Coronary artery (tissue), 2 donors: Measurements from ENCODE around the gene VANGL1.

ENCODE experiments used
- DNase-seq: peaks from one replicate; pipeline ENCODE4 v3.0.0-alpha.2; 2017; ENCODE audit warnings: low spot score
- H3K27ac ChIP-seq, 2 donors: fragments of 200-600 bp; sonication (generic); one replicate each; pipeline ENCODE4 v1.5.1; 2016 to 2019
- H3K4me3 ChIP-seq: fragments of 200-600 bp; sonication (generic); 2 replicates; pipeline ENCODE4 v1.5.1; 2016; ENCODE audit warnings: mild to moderate bottlenecking, moderate library complexity
- CTCF ChIP-seq: fragments of 200-600 bp; sonication (generic); IDR thresholded peaks from one replicate; pipeline ENCODE4 v1.5.1; 2019; ENCODE audit warnings: antibody characterized with exemption

The VANGL1 gene

DNA sequence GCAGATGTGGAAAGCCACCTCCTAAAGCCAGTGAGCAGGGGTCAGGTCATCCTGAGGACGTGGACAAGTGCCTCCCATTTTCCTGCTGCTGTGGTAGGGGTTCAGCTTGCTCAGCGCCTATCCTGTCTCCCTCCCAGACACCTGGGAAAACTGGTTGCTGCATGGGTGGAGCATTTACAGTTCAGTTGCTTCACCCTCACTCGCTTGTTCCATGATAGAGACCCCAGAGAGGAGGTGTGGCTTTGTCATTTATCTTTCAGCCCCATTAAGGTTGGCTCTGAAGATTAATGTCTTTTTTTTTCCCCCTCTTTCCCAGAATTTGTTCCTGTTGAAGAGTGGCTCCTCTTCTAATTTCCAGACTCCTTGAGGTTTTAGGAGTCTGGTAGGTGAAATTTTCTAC, 9.2 kb downstream of the VANGL1 start:
- H3K27ac ChIP-seq, result no peak overlapping the region
- TF ChIP-seq CTCF, result no peak
- peak; percentile 53 for DNase-seq
- no peak overlapping the region for H3K4me3 ChIP-seq

DNA sequence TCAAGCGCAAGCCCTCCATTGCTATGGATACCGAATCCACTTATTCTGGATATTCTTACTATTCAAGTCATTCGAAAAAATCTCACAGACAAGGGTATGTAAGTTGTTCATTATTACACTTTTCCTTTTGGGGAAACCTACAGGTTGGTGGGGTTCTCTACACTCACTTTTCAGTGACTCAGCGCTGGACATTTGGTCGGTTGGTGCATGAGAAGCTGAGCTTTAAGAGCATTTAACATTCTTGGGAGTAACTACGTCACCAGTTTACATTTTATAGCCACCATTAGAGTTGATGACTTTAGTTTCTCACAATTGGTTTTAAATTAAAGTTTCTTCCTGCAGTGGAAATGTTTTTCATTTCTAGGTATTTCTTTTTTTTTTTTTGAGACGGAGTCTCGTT, 9.6 kb downstream of the VANGL1 start:
- no peak overlapping the region for H3K4me3 ChIP-seq
- no peak overlapping the region for H3K27ac ChIP-seq
- no peak for TF ChIP-seq CTCF
- no peak for DNase-seq

DNA sequence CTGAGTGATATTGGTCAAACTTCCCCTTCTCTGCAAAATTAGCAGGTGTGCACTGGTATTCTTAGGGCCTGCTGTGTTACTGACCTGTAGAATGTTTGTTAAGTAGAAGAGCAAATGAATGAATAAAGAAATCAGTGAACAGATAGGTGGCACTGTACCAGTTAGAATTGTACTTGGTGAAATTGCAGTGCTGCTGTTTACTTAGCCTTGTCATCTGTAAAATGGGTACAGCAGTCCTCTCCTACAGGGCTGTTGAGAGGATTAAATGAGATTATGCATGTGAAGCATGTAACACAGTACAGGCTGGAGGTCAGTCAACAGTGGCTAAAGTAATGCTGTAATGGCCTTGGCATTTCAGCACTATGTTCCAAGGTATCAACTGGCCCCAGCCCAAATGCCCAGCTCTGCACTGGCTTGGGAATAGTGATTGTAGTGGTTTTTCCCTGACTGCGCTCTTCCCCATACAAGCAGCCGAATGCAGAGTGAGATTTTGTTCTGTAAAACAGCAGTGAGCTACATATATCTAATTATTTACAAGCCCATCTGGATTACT, 10.5 kb downstream of the VANGL1 start:
- Histone ChIP-seq H3K4me3 (no peak overlapping the region), H3K27ac (no peak overlapping the region)
- DNase-seq, result no peak
- no peak for TF ChIP-seq CTCF

DNA sequence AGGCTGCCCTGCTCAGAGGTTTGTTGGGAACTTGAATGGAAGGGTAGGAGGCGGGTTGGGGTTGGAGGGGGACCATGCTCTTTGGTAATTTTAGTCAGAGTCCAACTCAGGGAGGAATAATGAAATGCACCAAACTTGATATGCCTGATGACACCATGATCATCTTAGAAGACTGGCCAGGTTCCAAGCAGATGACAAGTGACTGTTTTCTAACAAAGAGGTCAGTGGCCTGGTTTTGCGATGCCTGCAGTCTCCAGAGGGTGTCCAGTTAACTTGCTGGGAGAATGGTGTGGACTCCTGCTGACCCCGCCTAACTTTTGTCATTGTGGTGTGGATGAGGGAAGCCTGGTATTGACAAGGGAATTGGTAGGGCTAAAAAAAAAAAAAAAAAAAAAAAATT, 12.4 kb downstream of the VANGL1 start:
- Histone ChIP-seq H3K27ac (no peak overlapping the region), H3K4me3 (no peak overlapping the region)
- DNase-seq, result no peak
- TF ChIP-seq CTCF, result no peak

- peak; percentile 52 for DNase-seq
- no peak overlapping the region for H3K27ac ChIP-seq
- TF ChIP-seq CTCF, result no peak
- no peak overlapping the region for H3K4me3 ChIP-seq
Observed at GRCh38 chr1:115654663-115655305, 13.0 kb downstream of the VANGL1 start.

DNA sequence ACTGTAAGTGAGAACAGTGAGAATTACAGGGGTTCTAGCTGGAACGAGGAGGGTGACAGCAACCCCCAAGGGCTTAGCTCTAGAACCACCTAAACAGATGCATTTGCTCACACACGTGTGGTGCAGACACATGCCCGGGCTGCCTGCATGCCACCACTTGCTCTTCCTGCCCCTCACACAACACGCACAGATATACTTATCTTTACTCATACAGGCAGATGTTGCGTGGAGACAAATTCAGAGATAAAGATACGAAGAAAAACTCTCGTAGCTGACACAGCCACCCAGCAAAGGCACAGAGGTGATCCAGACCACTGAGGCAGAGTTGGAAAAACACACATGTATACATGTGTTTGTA, 13.5 kb downstream of the VANGL1 start:
- no peak for TF ChIP-seq CTCF
- Histone ChIP-seq H3K4me3 (no peak overlapping the region), H3K27ac (no peak overlapping the region)

GRCh38 chr1:115655916-115656315, 14.1 kb downstream of the VANGL1 start:
- Histone ChIP-seq H3K27ac (no peak overlapping the region), H3K4me3 (no peak overlapping the region)
- TF ChIP-seq CTCF, result no peak
- DNase-seq, result peak; percentile 12

More for the DNA sequence above, 13.5 kb downstream of the VANGL1 start:
- peak; percentile 14 for DNase-seq
